Esophagus muscularis mucosa (tissue), 4 donors: Measurements from ENCODE around the gene RIPK3. TPM values are rescaled to one million over a fixed set of nuclear protein-coding genes. Genes with fewer than 3 reads are reported as not detected.
A peak's percentile ranks its signal among the peaks of the same experiment; 100 is the strongest.
"Not testable (repeated sequence)": the region's sequence is repeated elsewhere in the genome, so short reads cannot be mapped to it uniquely, and the experiment has no call there.

Experiments used
- DNase-seq: peaks from one replicate; pipeline ENCODE4 v3.0.0-alpha.2; 2017; ENCODE audit errors: extremely low spot score
- H3K27ac ChIP-seq, 4 donors: fragments of 200-600 bp; sonication (generic); replicated peaks in 1 of 4; 1 replicate in 3 of 4; 2 replicates in 1 of 4; pipeline ENCODE4 v1.5.1; 2016 to 2019; ENCODE audit warnings: mild to moderate bottlenecking in 1 of 4
- H3K27me3 ChIP-seq, 4 donors: fragments of 200-600 bp; sonication (generic); one replicate each; pipeline versions ENCODE4 v1.5.1 to v1.6.0; 2016 to 2019
- H3K36me3 ChIP-seq, 4 donors: fragments of 200-600 bp; sonication (generic); one replicate each; pipeline ENCODE4 v1.5.1; 2016 to 2019
- H3K4me1 ChIP-seq, 4 donors: fragments of 200-600 bp; sonication (generic); one replicate each; pipeline ENCODE4 v1.5.1; 2016 to 2019
- H3K4me3 ChIP-seq, 4 donors: fragments of 200-600 bp; sonication (generic); 1 replicate in 2 of 4; 2 replicates in 2 of 4; pipeline ENCODE4 v1.5.1; 2016 to 2019; ENCODE audit warnings: mild to moderate bottlenecking in 4 of 4, moderate library complexity in 1 of 4
- H3K9me3 ChIP-seq, 4 donors: fragments of 200-600 bp; sonication (generic); 1 replicate in 3 of 4; 2 replicates in 1 of 4; pipeline ENCODE4 v1.5.1; 2016 to 2019
- CTCF ChIP-seq, 3 experiments: fragments of 200-600 bp in 2 of 3; fragments of 450-650 bp in 1 of 3; sonication (generic) in 2 of 3; IDR thresholded peaks; one replicate each; pipeline ENCODE4 v1.5.1; 2017 to 2019; ENCODE audit warnings: antibody characterized with exemption in 3 of 3, mild to moderate bottlenecking in 2 of 3, moderate library complexity in 1 of 3
- EP300 ChIP-seq: sonication (generic); formaldehyde crosslinking; IDR thresholded peaks from one replicate; pipeline ENCODE4 v1.6.1; 2017; ENCODE audit warnings: antibody characterized with exemption
- POLR2A ChIP-seq: fragments of 450-650 bp; IDR thresholded peaks from one replicate; pipeline ENCODE4 v1.6.1; 2017; ENCODE audit warnings: antibody characterized with exemption, moderate library complexity, mild to moderate bottlenecking, low read depth
- POLR2AphosphoS5 ChIP-seq, 2 donors: sonication (generic); formaldehyde crosslinking; IDR thresholded peaks; one replicate each; pipeline ENCODE4 v1.6.1; 2017; ENCODE audit warnings: antibody characterized with exemption in 2 of 2
- WGBS: methylation state at CpG from one replicate; pipeline ENCODE4 v1.1.5; 2018; 5-methylcytosine and 5-hydroxymethylcytosine counted together
- intact Hi-C: fragments of 100-400 bp; cut with DNase I; formaldehyde crosslinking; loops from one replicate; pipeline ENCODE4 v1.15.1; 2023
- total RNA-seq, 4 donors: library from RNA; depleted of rRNA; stranded (reverse); fragments of >200 nt; gene quantifications; one replicate each; pipeline versions ENCODE4 v1.1.0 to v1.2.1, GENCODE V29; 2016

The RIPK3 gene
- total RNA-seq, 4 donors from 2014 or later, result 3.8 to 6.4 (median 6.1) TPM

GRCh38 chr14:24377126-24377525 is 37.3 kb upstream of the RIPK3 start:
- no peak overlapping the region for H3K4me3 ChIP-seq
- no peaks in the 10 kb centered on the region for H3K27me3 ChIP-seq
- H3K36me3 ChIP-seq, result peaks cover 0 to 58% (median 31%) of the 10 kb centered on the region in 4 donors
- 74% methylated on average over 7 of the region's 7 CpGs for WGBS
- DNase-seq, result no peak
- no peak for TF ChIP-seq EP300
- H3K4me1 ChIP-seq, result peaks cover 11 to 44% (median 31%) of the 10 kb centered on the region in 4 donors
- intact Hi-C loops, result no loop called here
- peak overlapping the region in 2 of 4 donors; percentile 10 to 20 for H3K27ac ChIP-seq
- H3K9me3 ChIP-seq, result no peaks in the 10 kb centered on the region

GRCh38 chr14:24376448-24377070 is 36.8 kb upstream of the RIPK3 start:
- H3K4me3 ChIP-seq, result no peak overlapping the region
- no peaks in the 10 kb centered on the region for H3K9me3 ChIP-seq
- H3K36me3 ChIP-seq, result peaks cover 0 to 62% (median 33%) of the 10 kb centered on the region in 4 donors
- 67% methylated on average over 16 of the region's 16 CpGs for WGBS
- DNase-seq, result no peak
- H3K27ac ChIP-seq, result no peak overlapping the region
- peaks cover 11 to 50% (median 36%) of the 10 kb centered on the region in 4 donors for H3K4me1 ChIP-seq
- H3K27me3 ChIP-seq, result no peaks in the 10 kb centered on the region
- intact Hi-C loops, result no loop called here
- TF ChIP-seq CTCF (IDR thresholded peaks at IDR 0.05) (no peak), POLR2AphosphoS5 (IDR thresholded peaks at IDR 0.05) (no peak), POLR2A (no peak), EP300 (no peak)

- no peaks in the 10 kb centered on the region for H3K27me3 ChIP-seq
- no peak for DNase-seq
- H3K4me3 ChIP-seq, result no peak overlapping the region
- 76% methylated on average over 12 of the region's 12 CpGs for WGBS
- peak overlapping the region in 1 of 4 donors; percentile 3 for H3K27ac ChIP-seq
- TF ChIP-seq CTCF (IDR thresholded peaks at IDR 0.05) (no peak), POLR2AphosphoS5 (IDR thresholded peaks at IDR 0.05) (no peak), POLR2A (no peak), EP300 (no peak)
- peaks cover 15 to 83% (median 69%) of the 10 kb centered on the region in 4 donors for H3K4me1 ChIP-seq
- H3K9me3 ChIP-seq, result no peaks in the 10 kb centered on the region
- H3K36me3 ChIP-seq, result peaks cover 6 to 62% (median 34%) of the 10 kb centered on the region in 4 donors
- intact Hi-C loops, result no loop called here
Observed at GRCh38 chr14:24372701-24373416, 33.1 kb upstream of the RIPK3 start.

GRCh38 chr14:24371605-24372004 is 31.8 kb upstream of the RIPK3 start:
- H3K9me3 ChIP-seq, H3K4me3 ChIP-seq, DNase-seq, intact Hi-C loops, H3K27me3 ChIP-seq: not testable (repeated sequence)
- WGBS, result 81% methylated on average over 3 of the region's 3 CpGs
- peaks cover 6 to 53% (median 29%) of the 10 kb centered on the region in 4 donors for H3K36me3 ChIP-seq
- peaks cover 17 to 81% (median 69%) of the 10 kb centered on the region in 4 donors for H3K4me1 ChIP-seq
- H3K27ac ChIP-seq, result peak overlapping the region; percentile 9 to 98 (median 14)

- Histone ChIP-seq H3K27me3 (no peaks in the 10 kb centered on the region), H3K36me3 (peaks cover 4 to 44% (median 24%) of the 10 kb centered on the region in 4 donors), H3K4me1 (peaks cover 25 to 86% (median 71%) of the 10 kb centered on the region in 4 donors), H3K9me3 (no peaks in the 10 kb centered on the region), H3K4me3 (no peak overlapping the region), H3K27ac (peak overlapping the region; percentile 97 to 98 (median 98))
- intact Hi-C loops, result no loop called here
- TF ChIP-seq CTCF (IDR thresholded peaks at IDR 0.05) (no peak), POLR2A (no peak), EP300 (no peak)
- 70% methylated on average over 1 of the region's 1 CpG for WGBS
- no peak for DNase-seq
Observed at GRCh38 chr14:24370748-24371147, 31.0 kb upstream of the RIPK3 start.
